SKM-1 treated with dmso at 0.1 percent for 144 hours (cell line): ENCODE results near the gene DPY30.
A peak's percentile ranks its signal among the peaks of the same experiment; 100 is the strongest.
"Not testable (repeated sequence)": the region's sequence is repeated elsewhere in the genome, so short reads cannot be mapped to it uniquely, and the experiment has no call there.

ENCODE experiments used
- DNase-seq: peaks from one replicate; lab custom pipeline; 2025; ENCODE audit not compliant: unreplicated experiment; lab: John Stamatoyannopoulos, UW

DPY30 gene

DNA sequence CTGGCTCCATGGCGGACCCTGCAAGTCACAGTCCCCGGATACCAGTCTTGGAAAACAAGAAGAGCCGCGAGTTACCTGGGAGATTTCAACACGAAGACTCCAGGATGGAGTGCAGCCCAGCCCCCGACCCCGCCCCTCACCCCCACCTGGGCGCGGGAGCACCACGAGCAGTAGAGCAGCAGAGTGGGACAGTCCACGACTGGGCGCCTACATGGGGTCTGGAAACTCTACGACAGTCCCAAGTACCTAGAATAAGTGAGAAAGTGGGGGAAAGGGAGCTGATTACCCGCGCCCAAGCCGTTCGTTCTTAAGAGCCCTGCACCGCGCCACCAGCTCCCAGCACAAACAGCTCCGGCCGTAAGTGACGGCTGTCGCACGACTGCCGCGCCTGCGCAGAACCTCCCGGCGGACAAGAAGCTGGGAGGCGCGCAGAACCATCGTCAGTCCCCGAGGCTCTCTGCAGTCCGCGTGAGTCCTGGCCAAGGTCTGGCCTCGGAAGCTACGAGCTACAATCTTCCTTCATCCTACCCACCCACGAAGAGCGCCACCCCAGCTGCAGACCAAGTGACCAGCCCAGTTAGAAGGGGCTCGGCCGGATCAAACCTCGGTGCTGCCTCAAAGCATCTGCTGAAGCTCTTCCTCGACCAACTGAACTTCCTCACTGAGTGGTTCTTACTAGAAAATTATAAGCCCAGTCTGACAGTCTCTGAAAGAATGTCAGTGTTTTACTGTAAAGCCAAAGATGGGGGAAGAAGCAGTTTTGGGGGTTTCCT, at the start of gene DPY30:
DPY30 (minus strand) TSS at position 359 of the 773 bp plus-strand sequence; CDS start at position 10, 349 bp downstream.
- DNase-seq = peak; percentile 88

DNA sequence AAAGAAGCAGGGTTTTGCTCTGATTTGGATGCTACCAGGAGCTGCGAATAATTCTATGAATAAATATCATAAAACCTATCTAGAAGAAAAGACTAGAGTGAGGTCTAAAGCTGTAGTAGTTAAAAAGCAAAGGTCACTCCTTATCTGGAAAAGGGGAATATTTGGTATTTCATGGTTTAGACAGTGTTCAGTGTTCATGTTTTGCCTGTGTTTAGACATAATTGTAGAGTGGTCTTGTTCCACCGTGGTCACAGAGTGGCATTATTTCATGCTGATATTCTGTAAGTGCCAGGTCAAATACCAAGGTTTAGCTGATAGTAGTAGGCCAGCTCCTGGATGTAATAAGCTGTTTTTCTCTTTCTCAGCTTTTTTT, 34.5 kb upstream of the DPY30 start:
- no peak for DNase-seq

DNA sequence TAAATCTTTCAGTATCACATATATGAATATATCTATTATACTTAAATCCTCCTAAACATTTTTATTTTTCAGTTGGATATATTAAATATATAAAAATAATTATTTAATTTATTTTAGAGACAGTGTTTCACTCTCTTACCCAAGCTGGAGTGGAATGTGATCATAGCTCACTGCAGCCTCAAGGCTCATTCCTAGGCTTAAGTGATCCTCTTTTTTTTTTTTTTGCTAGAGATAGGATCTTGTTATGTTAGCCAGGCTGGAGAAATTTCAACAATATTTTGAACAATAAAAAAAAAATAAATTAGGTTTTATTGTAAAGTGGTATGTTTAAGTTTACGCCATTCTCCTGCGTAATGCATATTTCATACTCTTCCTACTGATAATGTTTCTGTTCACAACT, 27.9 kb upstream of the DPY30 start:
- no peak for DNase-seq

DNA sequence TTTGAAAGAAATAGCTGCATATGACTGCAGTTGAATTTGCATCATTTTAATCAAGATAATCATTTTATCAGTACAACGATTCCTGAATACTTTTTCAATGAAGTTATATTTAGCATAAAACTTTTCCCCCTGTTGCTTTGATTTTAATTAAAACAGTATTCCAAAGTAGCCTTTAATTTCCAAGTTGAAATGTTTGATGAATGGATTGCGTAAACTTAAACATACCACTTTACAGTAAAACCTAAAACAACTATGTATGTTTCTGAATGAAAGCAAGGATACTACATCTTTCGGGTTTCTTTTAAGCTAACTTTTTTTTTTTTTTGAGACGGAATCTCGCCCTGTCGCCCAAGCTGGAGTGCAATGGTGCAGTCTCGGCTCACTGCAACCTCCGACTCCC, 25.1 kb upstream of the DPY30 start:
- no peak for DNase-seq

DNA sequence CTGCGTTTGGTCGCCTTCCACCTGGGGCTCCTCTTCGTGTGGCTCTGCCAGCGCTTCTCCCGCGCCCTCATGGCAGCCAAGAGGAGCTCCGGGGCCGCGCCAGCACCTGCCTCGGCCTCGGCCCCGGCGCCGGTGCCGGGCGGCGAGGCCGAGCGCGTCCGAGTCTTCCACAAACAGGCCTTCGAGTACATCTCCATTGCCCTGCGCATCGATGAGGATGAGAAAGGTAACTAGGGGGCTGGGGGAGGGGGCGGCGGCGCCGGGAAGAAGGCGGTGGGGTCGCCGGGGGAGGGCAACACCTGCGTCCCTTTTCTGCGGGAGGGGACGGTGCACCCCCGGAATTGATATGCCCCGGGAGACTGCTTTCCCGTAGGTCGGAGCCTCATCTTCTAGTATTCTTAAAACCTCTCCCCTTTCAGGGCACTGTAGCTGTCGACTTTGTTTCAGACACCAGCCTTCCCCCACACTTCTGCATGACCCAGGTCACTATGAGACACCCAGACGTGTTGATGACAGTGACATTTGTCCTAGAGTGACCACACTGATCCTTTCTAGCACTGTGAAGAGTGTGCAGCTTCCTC, 24.5 kb upstream of the DPY30 start:
- DNase-seq = no peak

DNA sequence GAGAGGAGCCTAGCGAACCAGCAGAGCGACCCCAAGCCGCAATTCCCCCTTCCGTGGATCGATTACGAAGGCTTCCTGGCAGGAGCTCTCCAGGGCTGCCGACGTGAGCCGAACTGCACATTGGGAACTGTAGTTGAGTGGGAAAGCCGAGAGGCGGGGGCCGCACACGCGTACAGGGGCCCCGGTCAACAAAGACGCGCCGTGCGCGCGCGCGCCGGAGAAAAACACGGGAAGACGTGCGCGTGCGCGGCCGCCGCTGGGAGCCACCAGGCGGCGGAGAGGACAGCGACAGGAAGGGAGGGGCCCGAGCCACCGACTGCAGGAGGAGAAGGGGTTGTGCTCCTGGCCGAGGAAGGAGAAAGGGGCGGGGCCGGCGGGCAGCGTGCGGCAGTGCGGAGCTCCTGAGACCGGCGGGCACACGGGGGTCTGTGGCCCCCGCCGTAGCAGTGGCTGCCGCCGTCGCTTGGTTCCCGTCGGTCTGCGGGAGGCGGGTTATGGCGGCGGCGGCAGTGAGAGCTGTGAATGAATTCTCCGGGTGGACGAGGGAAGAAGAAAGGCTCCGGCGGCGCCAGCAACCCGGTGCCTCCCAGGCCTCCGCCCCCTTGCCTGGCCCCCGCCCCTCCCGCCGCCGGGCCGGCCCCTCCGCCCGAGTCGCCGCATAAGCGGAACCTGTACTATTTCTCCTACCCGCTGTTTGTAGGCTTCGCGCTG, 23.9 kb upstream of the DPY30 start, which contains the start of gene SPAST:
SPAST (plus strand) TSS at position 247 of the 711 bp plus-strand sequence; CDS start at position 523, 276 bp downstream.
- peak; percentile 99 for DNase-seq

DNA sequence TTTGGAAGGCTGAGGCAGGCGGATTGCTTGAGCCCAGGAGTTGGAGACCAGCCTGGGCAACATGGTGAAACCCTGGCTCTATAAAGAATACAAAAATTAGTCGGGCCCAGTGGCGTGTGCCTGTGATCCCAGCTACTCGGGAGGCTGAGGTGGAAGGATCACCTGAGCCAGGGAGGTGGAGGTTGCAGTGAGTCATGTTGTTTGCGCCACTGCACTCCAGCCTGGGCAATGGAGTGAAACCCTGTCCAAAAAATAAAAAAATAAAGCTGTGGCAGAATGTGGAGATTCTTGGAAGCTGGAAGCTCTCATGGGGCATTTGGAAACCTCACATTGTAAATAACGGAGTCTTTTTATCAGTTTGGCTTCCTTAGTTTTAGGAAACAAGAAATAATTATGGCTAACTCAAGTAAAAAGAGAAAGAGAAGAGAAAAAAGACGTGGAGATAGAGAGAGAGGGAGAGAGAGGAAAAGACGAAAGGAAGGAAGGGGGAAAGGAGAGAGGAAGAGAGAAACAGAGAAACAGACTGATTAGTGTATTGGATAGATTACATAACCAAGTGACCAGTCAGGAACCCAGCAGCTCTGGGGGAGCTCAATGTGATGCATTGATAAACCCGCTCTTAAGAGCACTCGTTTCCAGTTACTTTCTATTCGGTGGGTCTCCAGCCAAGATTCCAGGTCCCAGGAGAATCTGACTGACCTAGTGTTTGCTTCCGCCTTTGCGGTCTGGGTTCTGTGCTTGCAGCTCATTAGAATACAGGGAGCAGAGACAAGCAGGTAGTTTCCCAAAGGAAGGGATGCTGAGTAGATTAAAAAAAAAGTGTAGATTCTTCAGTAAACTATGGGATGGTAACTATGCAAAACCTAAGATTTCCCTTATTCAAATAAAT, 22.6 kb upstream of the DPY30 start:
- DNase-seq = peak; percentile 22

DNA sequence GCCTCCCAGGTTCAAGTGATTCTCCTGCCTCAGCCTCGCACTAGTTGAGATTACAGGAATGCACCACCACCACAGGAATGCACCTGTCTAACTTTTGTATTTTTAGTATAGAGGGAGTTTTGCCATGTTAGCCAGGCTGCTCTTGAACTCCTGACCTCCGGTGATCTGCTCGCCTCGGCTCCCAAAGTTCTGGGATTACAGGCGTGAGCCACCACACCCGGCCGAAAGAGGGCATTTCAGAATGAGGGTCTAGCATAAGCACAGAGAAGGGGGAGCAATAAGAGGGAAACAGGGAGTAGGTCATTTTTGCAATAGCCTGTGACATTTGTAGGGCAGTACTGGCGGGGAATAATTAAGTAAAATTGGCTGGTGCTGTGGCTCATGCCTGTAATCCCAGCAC, 21.8 kb upstream of the DPY30 start:
- no peak for DNase-seq

DNA sequence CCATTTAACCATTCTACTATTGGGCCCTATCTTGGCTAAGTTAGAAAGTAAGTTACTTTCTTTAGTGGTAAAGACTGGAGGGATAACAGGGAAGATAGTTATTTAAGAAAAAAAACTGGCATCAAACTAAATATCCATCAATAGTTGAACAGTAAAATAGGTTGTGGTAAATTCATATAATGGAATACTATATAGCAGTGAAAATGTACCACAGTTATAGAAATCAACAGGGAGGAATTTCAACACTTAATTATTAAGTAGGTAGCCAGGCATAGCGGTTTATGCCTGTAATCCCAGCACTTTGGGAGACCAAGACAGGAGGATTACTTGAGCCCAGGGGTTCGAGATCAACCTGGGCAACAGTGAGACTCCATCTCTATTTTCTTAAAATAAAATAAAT, 20.7 kb upstream of the DPY30 start:
- no peak for DNase-seq

DNA sequence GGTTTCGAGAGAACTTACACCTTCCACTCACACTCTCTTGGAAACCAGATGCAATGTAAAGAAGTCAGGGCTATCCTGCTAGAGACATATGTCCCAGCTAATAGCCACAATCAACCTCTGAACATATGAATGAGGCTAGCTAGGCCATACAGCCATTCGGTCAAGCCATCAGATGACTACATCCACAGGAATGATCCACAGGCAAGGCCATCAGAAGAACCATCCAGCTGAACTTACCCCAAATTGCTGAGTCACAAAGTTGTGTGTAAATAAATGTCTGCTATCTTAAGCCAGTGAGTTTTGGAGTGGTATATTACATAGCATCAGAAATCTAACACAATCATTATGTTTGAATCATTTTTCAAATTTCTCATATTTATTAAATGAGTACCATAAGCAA, 18.5 kb upstream of the DPY30 start:
- no peak for DNase-seq

DNA sequence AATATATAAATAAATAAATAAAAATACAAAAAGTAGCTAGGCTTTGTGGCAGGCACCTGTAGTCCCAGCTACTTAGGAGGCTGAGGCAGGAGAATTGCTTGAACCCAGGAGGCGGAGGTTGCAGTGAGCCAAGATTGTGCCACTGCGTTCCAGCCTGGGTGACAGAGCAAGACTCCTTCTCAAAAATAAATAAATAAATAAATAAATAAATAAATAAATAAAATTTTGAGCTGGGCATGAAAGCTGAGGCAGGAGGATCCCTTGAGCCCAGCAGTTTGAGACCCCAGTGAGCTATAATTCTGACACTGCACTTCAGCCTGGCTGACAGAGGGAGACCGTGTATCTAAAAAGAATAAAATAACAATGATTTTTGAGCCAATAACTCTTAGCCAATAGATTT, 15.0 kb upstream of the DPY30 start:
- DNase-seq = not testable (repeated sequence)

DNA sequence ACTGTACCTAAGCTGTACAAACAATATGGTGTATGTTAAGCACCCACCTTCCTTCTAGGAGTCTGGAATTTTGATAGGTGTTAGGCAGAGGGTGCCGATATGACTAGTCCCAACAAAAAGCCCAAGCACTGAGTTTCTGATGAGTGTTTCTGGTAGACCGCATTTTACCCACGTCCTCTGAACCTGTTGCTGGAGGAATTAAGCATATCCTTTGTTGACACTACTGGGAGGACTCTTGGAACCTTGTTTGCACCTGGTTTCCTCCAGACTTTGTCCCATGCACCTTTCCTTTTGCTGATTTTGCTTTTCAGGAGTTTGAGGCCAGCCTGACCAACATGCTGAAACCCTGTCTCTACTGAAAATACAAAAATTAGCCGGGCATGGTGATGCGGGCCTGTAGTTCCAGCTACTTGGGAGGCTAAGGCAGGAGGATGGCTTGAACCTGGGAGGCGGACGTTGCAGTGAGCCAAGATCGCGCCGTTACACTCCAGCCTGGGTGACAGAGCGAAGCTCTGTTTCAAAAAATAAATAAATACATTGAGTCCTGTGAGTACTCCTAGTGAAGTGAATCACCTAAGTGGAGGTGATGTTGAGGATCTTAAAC, 12.3 kb upstream of the DPY30 start:
- DNase-seq = no peak

DNA sequence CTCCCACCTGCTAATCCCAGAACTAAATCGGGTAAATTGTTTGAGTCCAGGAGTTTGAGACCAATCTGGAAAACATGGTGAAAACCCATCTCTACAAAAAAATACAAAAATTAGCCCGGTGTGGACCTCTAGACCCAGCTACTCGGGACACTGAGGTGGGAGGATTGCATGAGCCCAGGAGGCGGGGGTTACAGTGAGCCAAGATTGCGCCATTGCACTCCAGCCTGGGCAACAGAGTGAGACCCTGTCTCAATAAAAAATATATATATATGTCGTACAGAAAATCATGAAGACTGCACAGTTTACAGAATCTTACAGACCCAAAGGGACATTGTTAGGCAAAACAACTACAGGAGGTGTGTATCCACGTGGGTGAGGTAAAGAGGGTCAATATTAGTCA, 4.0 kb upstream of the DPY30 start:
- DNase-seq = no peak

DNA sequence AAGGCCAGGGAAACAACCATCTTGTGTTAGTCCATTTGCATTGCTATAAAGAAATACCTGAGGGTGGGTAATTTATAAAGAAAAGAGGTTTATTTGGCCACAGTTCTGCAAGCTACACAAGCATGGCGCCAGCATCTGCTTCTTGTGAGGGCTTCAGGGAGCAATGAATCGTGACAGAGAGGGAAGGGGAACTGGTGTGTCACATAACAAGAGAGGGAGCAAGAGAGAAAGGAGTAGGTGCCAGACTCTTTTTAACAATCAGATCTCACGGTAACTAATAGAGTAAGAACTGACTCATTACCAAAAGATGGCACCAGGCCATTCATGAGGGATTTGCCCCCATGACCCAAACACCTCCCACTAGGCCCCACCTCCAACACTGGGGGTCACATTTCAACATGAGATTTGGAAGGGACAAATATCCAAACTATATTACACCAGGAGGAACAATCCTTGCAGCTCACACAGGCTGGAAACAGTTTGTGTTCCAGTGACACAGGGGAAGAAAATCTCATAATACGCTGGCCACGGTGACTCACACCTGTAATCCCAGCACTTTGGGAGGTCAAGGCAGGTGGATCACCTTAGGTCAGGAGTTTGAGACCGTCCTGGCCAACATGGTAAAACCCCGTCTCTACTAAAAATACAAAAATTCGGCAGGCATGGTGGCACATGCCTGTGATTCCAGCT, 5.3 kb downstream of the DPY30 start:
- DNase-seq = not testable (repeated sequence)

DNA sequence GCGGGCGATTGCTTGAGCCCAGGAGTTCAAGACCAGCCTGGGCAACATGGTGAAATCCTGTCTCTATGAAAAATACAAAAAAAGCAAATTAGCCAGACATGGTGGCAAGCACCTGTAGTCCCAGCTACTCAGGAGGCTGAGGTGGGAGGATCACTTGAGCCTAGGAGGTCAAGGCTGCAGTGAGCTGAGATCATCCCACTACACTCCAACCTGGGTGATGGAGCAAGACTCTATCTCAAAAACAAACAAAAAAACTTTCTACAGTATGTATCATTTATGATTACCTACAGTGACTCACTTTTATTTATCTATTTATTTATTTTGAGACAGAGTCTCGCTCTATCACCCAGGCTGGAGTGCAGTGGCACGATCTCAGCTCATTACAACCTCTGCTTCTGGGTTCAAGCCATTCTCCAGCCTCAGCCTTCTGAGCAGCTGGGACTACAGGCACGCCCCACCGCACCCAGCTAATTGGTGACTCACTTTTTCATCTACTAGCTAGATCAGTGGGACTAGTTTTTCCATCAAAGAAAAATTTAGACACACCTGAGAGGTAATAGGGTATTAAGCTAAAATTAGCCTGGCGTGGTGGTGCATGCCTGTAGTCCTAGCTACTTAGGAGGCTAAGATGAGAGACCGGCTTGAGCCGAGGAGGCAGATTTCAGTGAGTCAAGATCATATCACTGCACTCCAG, 20.7 kb downstream of the DPY30 start:
- DNase-seq = not testable (repeated sequence)

DNA sequence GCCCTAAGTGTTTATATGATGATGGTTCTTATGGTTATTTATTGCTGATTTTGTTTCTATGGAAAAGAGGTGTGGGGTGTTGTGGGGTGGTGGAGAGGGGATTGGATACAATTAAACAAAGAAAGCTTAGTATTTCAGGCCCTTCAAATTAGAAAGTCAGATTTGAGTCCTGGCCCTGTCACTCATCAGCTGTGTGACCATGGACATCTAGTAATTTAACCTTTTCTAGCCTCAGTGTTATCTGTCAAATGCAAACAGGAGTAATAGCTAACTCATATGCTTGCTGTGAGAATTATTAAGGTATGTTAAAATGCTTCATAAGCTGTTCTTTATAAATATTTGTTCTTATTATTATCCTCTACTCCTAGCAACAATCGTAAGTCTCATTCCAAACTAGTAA, 26.7 kb downstream of the DPY30 start:
- no peak for DNase-seq

DNA sequence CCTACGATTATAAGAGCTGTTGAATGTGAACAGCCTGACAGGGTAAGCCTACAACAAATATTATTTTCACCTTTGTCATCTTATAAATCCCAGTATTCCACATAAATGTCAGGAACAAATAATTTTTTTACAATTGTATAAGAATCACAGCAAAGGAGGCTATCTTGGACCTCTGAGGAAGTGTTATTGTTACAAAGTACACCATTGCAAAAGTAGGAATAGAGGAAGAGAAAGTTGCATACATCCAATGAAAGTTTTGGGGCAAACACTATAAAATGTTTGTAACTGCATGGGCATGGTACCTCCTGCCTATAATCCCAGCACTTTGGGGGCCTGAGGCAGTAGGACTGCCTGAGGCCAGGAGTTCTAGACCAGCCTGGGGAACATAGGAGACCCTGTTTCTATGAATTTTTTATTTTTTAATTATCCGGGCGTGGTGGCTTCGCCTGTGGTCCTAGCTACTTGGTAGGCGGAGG, 28.1 kb downstream of the DPY30 start:
- DNase-seq = peak; percentile 64

DNA sequence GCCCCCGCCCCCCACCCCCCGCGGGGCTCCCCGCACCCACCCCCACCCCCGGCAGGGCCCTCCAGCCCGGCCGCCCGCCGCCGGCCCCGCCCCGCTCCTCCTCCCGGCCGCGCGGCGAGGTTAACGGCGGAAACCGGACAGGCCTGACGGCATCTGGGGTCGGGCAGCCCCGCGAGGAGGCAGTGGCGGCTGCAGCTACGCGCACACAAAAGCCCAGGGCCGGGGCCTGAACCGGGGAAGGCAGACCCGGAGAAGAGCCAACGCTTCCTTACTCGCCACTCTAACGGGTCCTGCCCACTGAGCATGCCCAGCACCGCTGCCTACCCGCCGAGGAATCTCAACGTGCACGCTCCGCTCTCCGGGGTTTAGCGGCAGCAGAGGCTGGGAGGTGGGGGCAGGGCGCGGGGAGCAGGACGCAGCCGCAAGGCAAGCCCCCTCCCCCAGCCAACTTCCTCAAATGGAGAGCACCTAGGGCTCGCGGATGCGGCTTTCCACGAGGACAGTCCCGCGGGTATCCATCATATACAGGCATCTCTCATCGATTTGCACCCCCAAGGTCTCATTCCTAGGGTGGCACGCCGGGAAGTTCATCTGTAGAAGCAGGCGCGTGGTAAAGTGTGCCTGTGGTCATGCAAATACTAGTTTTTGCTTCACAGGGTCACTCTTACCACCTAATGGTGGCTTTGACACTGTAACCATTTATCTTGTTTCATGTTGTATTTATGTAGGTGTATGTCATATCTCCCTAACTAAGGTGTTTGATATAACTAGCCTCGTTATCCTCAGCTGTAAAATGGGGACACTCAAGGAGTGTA, 28.7 kb downstream of the DPY30 start, which contains the start of gene MEMO1:
MEMO1 (minus strand) TSS at position 339 of the 815 bp plus-strand sequence. CDS start 761 bp downstream, outside the sequence.
- peak; percentile 92 for DNase-seq
